Measurements from ENCODE around the gene TTI1. TPM values are rescaled to one million over a fixed set of nuclear protein-coding genes. Genes with fewer than 3 reads are reported as not detected.
A peak's percentile ranks its signal among the peaks of the same experiment; 100 is the strongest.

The TTI1 gene
- total RNA-seq, 1 donor from 2014 or later, result 43.1 TPM

DNA sequence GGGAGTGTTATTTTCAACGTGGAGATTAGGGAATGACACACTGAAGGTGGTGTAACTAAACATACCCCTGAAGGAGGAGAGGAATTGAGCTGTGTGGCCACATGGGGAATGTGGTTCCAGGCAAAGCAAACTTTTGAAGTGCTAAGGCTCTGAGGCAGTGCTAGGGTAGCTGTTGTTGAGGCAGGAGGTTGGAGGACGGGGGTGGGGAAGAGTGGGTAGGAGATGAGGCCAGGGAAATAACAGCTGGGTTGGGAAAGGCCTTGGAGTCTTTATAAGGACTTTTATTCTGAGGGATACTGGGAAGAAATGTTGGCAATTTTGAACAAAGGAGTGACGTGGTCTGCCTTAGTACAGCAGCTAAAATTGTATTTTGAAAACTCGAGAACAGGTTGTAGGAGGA lies 13.3 kb upstream of the TTI1 start:
- peaks cover 41% of the 10 kb centered on the region for H3K36me3 Mint-ChIP-seq (ENCODE audit: low read depth)
- H3K9me3 Mint-ChIP-seq, result no peaks in the 10 kb centered on the region
- intact Hi-C loops (cut with micrococcal nuclease), result no loop called here
- peak overlapping the region; percentile 88 for H3K27ac Mint-ChIP-seq
- H3K4me1 Mint-ChIP-seq (ENCODE audit: low read depth), result peaks cover 41% of the 10 kb centered on the region
- H3K27me3 Mint-ChIP-seq (ENCODE audit: insufficient read depth), result no peaks in the 10 kb centered on the region
- H3K4me3 Mint-ChIP-seq, result no peak overlapping the region
- no peak for DNase-seq (ENCODE audit: low spot score)

DNA sequence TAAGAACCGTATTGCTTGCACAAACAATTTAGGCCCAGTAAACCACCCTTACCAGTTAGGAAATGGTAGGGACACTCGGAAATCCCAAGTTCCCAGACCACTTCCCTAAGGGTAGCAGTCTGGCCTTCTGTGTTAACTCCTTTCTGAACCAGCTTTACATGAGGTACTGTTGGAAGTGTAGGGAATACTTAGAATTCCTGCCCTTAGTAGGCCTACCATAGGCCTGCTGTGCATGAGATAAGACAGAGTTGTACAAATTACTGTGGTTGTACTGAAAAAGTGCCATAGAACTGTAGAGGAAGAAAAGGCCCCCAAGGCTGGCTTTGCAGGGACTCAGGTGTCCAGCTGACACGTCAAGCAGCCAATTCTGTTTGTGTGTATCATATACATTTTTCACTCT lies 11.4 kb upstream of the TTI1 start:
- peaks cover 40% of the 10 kb centered on the region for H3K36me3 Mint-ChIP-seq (ENCODE audit: low read depth)
- no peak for DNase-seq (ENCODE audit: low spot score)
- H3K27me3 Mint-ChIP-seq (ENCODE audit: insufficient read depth), result no peaks in the 10 kb centered on the region
- no peaks in the 10 kb centered on the region for H3K9me3 Mint-ChIP-seq
- H3K27ac Mint-ChIP-seq, result no peak overlapping the region
- no peak overlapping the region for H3K4me3 Mint-ChIP-seq
- intact Hi-C loops (cut with micrococcal nuclease), result loop anchor here (1.0 kb wide), 1 partner anchor 10 kb away; no protein-coding TSS in a partner anchor
- H3K4me1 Mint-ChIP-seq (ENCODE audit: low read depth), result peaks cover 37% of the 10 kb centered on the region

DNA sequence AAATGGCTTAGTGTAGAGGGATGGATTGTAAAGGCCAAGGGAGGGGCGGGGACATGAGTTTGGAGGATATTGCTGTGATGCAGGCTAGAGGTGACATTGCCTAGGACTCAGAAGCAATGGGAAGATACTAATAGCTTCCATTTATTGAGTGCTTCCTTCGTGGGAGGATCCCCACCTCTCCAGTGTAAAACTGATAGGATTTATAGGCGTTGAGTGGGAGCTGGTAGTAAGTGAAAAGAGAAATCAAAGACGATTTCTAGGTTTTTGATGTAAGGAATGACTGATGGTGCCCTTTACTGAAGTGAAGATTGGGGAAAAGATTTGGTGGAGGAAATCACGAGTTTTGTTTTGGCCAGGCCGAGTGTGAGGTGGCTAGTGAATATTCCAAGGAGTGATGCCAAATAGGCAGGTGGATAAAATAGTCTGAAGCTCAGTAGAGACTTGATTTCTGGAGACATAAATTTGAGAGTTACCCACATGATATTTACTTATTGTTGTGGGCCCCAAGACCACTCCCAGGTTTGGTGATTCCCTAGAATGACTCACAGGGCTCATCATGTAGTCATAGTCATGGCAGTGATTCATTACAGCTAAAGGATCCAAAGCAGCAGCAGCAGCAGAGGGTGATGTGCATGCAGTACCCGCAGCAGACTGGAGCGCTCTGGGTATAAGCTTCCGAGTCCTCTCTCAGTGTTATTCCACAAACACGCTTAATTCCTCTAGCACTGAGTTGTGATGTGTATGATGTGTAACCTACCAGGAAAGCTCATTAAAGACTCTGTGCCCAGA lies 10.4 kb upstream of the TTI1 start:
- H3K27me3 Mint-ChIP-seq (ENCODE audit: insufficient read depth), result no peaks in the 10 kb centered on the region
- peak overlapping the region; percentile 59 for H3K27ac Mint-ChIP-seq
- peaks cover 36% of the 10 kb centered on the region for H3K4me1 Mint-ChIP-seq (ENCODE audit: low read depth)
- H3K4me3 Mint-ChIP-seq, result no peak overlapping the region
- no peaks in the 10 kb centered on the region for H3K9me3 Mint-ChIP-seq
- intact Hi-C loops (cut with micrococcal nuclease), result no loop called here
- H3K36me3 Mint-ChIP-seq (ENCODE audit: low read depth), result peaks cover 38% of the 10 kb centered on the region
- no peak for DNase-seq (ENCODE audit: low spot score)

- no peak overlapping the region for H3K4me3 Mint-ChIP-seq
- H3K9me3 Mint-ChIP-seq, result no peaks in the 10 kb centered on the region
- no peaks in the 10 kb centered on the region for H3K27me3 Mint-ChIP-seq (ENCODE audit: insufficient read depth)
- H3K4me1 Mint-ChIP-seq (ENCODE audit: low read depth), result peaks cover 40% of the 10 kb centered on the region
- peaks cover 35% of the 10 kb centered on the region for H3K36me3 Mint-ChIP-seq (ENCODE audit: low read depth)
- intact Hi-C loops (cut with micrococcal nuclease), result no loop called here
- no peak for DNase-seq (ENCODE audit: low spot score)
- no peak overlapping the region for H3K27ac Mint-ChIP-seq
Observed at GRCh38 chr20:38040276-38040675, 7.0 kb upstream of the TTI1 start.

DNA sequence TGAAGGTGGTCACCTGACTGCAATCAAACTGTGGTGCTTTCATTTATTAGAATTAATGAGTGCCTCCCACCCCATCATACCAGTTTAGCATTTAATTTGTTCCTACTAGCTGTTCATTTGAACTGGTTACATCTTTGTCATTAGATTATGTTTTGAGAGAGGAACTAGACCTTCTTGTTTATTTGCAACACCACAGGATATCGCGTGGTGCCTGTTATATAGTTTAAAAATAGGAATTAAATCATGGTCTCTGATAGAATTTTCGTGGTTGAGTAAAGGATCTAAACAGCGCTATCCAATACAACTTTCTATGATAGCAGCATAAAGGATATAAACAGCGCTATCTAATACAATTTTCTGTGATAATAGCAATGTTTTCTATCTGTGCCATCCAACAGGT lies 3.1 kb upstream of the TTI1 start:
- Mint-ChIP-seq H3K36me3 (ENCODE audit: low read depth) (peaks cover 24% of the 10 kb centered on the region), H3K4me3 (peak overlapping the region; percentile 37), H3K9me3 (no peaks in the 10 kb centered on the region), H3K4me1 (ENCODE audit: low read depth) (peaks cover 53% of the 10 kb centered on the region), H3K27ac (no peak overlapping the region), H3K27me3 (ENCODE audit: insufficient read depth) (no peaks in the 10 kb centered on the region)
- DNase-seq (ENCODE audit: low spot score), result no peak
- intact Hi-C loops (cut with micrococcal nuclease), result loop anchor here (10.0 kb wide), 1 partner anchor 398 kb away; the partner anchor contains the start of gene SNHG17

DNA sequence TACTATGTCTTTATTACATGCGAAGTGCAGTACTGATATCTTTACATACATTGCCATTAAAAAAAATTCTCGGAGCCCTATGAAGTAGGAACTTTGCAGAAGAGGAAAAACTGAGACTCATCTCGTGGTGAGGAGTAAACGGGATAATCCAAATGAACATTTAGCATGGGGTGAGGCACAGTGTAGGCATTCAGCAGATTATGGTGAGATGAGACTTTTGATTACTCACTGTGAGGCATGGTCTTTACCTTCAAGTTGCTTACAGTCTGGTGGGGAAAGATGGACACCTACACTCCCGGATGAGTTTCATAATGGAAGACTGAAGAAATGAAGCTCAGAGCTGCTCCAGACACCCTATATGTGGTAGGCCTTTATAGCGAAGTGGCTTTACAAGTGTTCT lies 1.7 kb upstream of the TTI1 start:
- Mint-ChIP-seq H3K27ac (peak overlapping the region; percentile 99), H3K4me3 (peak overlapping the region; percentile 96), H3K4me1 (ENCODE audit: low read depth) (peaks cover 57% of the 10 kb centered on the region), H3K36me3 (ENCODE audit: low read depth) (peaks cover 16% of the 10 kb centered on the region), H3K9me3 (no peaks in the 10 kb centered on the region), H3K27me3 (ENCODE audit: insufficient read depth) (no peaks in the 10 kb centered on the region)
- DNase-seq (ENCODE audit: low spot score), result no peak
- intact Hi-C loops (cut with micrococcal nuclease), result loop anchor here (1.0 to 10.0 kb wide), 4 partner anchors 10 to 1573 kb away; partner anchors contain the start of gene SNHG17

DNA sequence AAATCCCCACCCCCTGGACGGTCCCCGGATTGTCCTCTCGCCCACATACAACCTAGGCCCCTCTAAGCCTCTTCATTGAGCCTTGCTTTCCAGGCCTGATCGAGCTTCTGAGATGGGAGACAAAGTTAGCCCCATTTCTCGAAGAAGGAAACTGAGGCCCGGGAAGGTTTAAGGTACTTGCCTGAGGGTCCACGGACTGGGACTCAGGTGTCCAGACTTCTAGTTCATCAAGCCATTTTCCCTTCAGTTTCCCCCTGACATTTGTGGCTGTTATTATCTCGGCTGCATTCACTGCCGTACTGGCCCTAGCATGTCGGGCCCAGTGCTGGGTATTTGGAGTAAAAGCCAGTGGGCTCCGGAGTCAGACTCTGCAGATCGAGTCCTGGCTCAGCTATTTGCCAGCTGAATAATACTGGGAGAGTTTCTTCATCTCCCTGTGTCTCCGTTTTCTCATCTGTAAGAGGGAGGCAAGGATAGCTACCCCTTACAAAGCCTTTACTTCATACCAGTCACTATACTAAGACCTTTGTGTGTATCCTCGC lies 923 bp upstream of the TTI1 start:
- Mint-ChIP-seq H3K9me3 (no peaks in the 10 kb centered on the region), H3K36me3 (ENCODE audit: low read depth) (peaks cover 20% of the 10 kb centered on the region), H3K4me3 (peak overlapping the region; percentile 96), H3K27me3 (ENCODE audit: insufficient read depth) (no peaks in the 10 kb centered on the region), H3K27ac (peak overlapping the region; percentile 99), H3K4me1 (ENCODE audit: low read depth) (peaks cover 65% of the 10 kb centered on the region)
- DNase-seq (ENCODE audit: low spot score), result no peak
- intact Hi-C loops (cut with micrococcal nuclease), result loop anchor here (1.0 to 10.0 kb wide), 4 partner anchors 11 to 1572 kb away; partner anchors contain the start of gene SNHG17

DNA sequence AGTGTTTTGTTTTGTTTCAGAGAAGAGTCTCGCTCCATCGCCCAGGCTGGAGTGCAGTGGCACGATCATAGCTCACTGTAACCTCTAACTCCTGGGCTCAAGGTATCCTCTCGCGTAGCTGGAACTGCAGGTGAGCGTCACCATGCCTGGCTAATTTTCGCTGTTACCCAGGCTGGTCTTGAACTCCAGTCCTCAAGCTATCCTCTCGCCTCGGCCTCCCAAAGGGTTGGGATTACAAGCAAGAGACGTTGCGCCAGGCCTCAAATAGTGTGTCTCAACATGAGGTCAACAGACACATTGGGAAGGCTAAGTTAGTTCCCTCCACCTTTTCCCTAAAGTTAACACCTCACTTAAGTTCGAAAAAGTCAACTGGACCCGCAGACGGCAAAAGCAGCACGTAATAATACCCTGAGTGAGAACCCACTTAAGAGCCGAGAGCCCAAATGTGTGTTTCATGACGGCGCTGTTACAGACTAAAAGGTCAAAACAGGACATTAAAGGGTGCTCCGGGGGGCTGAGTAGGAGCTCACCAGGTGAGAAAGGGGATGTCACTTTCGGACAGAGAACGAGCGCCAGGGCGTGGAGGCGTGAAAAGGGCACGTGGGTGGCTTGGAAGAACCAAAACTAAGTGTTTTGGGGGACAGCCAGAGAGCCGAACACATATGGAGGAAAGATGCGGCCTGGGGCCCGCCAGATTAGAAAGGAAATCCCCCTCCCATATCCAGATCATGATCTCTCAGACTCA lies 499 bp downstream of the TTI1 start:
- Mint-ChIP-seq H3K9me3 (no peaks in the 10 kb centered on the region), H3K36me3 (ENCODE audit: low read depth) (peaks cover 27% of the 10 kb centered on the region), H3K27ac (peak overlapping the region; percentile 99), H3K27me3 (ENCODE audit: insufficient read depth) (no peaks in the 10 kb centered on the region), H3K4me3 (peak overlapping the region; percentile 96), H3K4me1 (ENCODE audit: low read depth) (peaks cover 76% of the 10 kb centered on the region)
- intact Hi-C loops (cut with micrococcal nuclease), result loop anchor here (1.0 to 10.0 kb wide), 7 partner anchors 25 to 1570 kb away; partner anchors contain the start of genes CTNNBL1, RALGAPB and SNHG17
- no peak for DNase-seq (ENCODE audit: low spot score)

- peak overlapping the region; percentile 60 for H3K27ac Mint-ChIP-seq
- H3K36me3 Mint-ChIP-seq (ENCODE audit: low read depth), result peaks cover 24% of the 10 kb centered on the region
- no peaks in the 10 kb centered on the region for H3K9me3 Mint-ChIP-seq
- H3K27me3 Mint-ChIP-seq (ENCODE audit: insufficient read depth), result no peaks in the 10 kb centered on the region
- intact Hi-C loops (cut with micrococcal nuclease), result loop anchor here (2.0 to 10.0 kb wide), 4 partner anchors 31 to 1570 kb away; partner anchors contain the start of gene SNHG17
- peak overlapping the region; percentile 96 for H3K4me3 Mint-ChIP-seq
- H3K4me1 Mint-ChIP-seq (ENCODE audit: low read depth), result peaks cover 68% of the 10 kb centered on the region
- DNase-seq (ENCODE audit: low spot score), result no peak
Observed at GRCh38 chr20:38031957-38032356, 1.3 kb downstream of the TTI1 start.

- Mint-ChIP-seq H3K27ac (peak overlapping the region; percentile 14), H3K4me1 (ENCODE audit: low read depth) (peaks cover 57% of the 10 kb centered on the region), H3K27me3 (ENCODE audit: insufficient read depth) (no peaks in the 10 kb centered on the region), H3K36me3 (ENCODE audit: low read depth) (peaks cover 21% of the 10 kb centered on the region), H3K4me3 (no peak overlapping the region), H3K9me3 (no peaks in the 10 kb centered on the region)
- no peak for DNase-seq (ENCODE audit: low spot score)
- intact Hi-C loops (cut with micrococcal nuclease), result no loop called here
Observed at GRCh38 chr20:38029453-38029852, 3.8 kb downstream of the TTI1 start.

DNA sequence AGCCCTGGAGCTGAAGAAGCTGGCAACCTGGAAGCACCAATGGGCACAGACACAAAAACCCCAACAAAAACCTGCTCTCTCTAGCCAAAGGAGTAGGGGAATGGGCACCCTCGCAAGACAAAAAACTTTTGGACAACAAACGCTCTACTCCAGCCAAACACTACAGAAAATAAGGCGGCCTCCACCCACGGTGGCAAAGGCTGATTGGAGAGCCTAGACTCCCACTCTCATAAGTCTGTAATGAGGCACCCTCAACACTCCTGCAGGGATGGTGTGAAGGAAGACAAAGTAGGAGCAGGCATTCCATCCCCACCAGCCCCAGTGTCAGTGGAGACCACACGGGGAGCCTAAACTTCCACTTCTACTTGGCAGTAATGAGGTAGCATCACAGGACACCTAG lies 8.8 kb downstream of the TTI1 start:
- H3K9me3 Mint-ChIP-seq, result peaks cover under 1% of the 10 kb centered on the region
- H3K4me1 Mint-ChIP-seq (ENCODE audit: low read depth), result peaks cover 48% of the 10 kb centered on the region

GRCh38 chr20:38023181-38024001 lies 9.9 kb downstream of the TTI1 start:
- H3K4me3 Mint-ChIP-seq, result no peak overlapping the region
- peaks cover 9% of the 10 kb centered on the region for H3K9me3 Mint-ChIP-seq
- intact Hi-C loops (cut with micrococcal nuclease), result no loop called here
- peaks cover 35% of the 10 kb centered on the region for H3K36me3 Mint-ChIP-seq (ENCODE audit: low read depth)
- H3K4me1 Mint-ChIP-seq (ENCODE audit: low read depth), result peaks cover 37% of the 10 kb centered on the region
- no peak overlapping the region for H3K27ac Mint-ChIP-seq
- H3K27me3 Mint-ChIP-seq (ENCODE audit: insufficient read depth), result no peaks in the 10 kb centered on the region
- DNase-seq (ENCODE audit: low spot score), result no peak

More for the DNA sequence above, 8.8 kb downstream of the TTI1 start:
- Mint-ChIP-seq H3K27ac (no peak overlapping the region), H3K27me3 (ENCODE audit: insufficient read depth) (no peaks in the 10 kb centered on the region), H3K36me3 (ENCODE audit: low read depth) (peaks cover 30% of the 10 kb centered on the region), H3K4me3 (no peak overlapping the region)
- no peak for DNase-seq (ENCODE audit: low spot score)
- intact Hi-C loops (cut with micrococcal nuclease), result no loop called here

All from activated T-helper 1 cell treated with anti-CD3 and anti-CD28 coated beads, Interleukin-12 subunit alpha, Interleukin-12 subunit beta, Interleukin-2, Interleukin-4 antibody, amounts not matched to agents 30 ng/mL and 10 ng/mL and 1 ng/mL, durations not matched to agents 14 hours and 24 hours and 36 hours (primary cell).